Measurements from ENCODE around the gene KRT16. TPM values are rescaled to one million over a fixed set of nuclear protein-coding genes. Genes with fewer than 3 reads are reported as not detected.
"Not testable (repeated sequence)": the region's sequence is repeated elsewhere in the genome, so short reads cannot be mapped to it uniquely, and the experiment has no call there.

Gene KRT16
- total RNA-seq, 4 donors from 2014 or later, result not detected

DNA sequence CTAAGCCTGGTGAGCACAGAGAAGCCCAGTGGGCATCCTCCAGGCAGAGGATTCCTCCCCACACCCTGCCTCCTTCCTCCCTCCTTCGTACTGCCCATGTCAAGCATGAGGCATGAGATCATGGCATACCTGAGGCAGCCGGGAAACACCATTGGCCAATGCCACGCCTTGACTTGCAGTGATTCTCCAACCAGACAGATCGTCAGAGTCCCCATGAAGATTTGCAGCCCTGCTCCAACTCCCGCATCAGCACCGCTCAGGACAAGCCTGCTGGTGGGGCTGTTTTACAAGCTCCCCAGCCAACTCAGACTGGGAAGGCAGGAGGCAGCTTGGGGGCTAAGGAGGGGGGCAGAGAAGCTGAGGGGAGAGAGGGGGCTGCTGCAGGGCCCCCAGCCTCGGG lies 2.9 kb upstream of the KRT16 start:
- Histone ChIP-seq H3K36me3 (no peaks in the 10 kb centered on the region), H3K27ac (no peak overlapping the region), H3K27me3 (no peaks in the 10 kb centered on the region), H3K9me3 (no peaks in the 10 kb centered on the region), H3K4me1 (no peaks in the 10 kb centered on the region), H3K4me3 (no peak overlapping the region)
- intact Hi-C loops (cut with DNase I; ENCODE audit: low total_unique reads), result no loop called here
- no peak for DNase-seq
- TF ChIP-seq, protein P1, sequence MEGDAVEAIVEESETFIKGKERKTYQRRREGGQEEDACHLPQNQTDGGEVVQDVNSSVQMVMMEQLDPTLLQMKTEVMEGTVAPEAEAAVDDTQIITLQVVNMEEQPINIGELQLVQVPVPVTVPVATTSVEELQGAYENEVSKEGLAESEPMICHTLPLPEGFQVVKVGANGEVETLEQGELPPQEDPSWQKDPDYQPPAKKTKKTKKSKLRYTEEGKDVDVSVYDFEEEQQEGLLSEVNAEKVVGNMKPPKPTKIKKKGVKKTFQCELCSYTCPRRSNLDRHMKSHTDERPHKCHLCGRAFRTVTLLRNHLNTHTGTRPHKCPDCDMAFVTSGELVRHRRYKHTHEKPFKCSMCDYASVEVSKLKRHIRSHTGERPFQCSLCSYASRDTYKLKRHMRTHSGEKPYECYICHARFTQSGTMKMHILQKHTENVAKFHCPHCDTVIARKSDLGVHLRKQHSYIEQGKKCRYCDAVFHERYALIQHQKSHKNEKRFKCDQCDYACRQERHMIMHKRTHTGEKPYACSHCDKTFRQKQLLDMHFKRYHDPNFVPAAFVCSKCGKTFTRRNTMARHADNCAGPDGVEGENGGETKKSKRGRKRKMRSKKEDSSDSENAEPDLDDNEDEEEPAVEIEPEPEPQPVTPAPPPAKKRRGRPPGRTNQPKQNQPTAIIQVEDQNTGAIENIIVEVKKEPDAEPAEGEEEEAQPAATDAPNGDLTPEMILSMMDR (IDR thresholded peaks at IDR 0.05), result no peak
- TF ChIP-seq POLR2A (IDR thresholded peaks at IDR 0.05), result no peak

DNA sequence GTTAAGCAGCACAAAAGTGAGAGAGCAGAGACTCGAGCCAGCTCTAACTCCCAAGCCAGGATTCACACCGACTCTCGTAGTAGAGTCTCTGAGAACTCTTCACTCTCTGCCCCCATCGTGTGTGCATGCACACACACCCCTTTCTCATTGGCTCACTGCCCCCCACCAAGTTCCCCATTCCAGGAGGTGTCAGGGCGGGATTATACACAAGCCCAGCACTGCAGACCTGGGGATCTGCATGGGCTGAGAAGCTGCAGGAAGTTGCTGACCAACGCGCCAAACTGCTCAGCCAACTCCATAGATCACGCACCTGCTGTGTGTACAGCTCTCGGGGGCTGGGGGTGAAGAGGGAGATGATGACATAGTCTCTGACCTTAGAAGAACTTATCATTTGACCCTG lies 2.2 kb upstream of the KRT16 start:
- H3K27me3 ChIP-seq; intact Hi-C loops (cut with DNase I; ENCODE audit: low total_unique reads); DNase-seq; H3K27ac ChIP-seq; H3K4me3 ChIP-seq; H3K9me3 ChIP-seq; H3K36me3 ChIP-seq; H3K4me1 ChIP-seq: not testable (repeated sequence)

DNA sequence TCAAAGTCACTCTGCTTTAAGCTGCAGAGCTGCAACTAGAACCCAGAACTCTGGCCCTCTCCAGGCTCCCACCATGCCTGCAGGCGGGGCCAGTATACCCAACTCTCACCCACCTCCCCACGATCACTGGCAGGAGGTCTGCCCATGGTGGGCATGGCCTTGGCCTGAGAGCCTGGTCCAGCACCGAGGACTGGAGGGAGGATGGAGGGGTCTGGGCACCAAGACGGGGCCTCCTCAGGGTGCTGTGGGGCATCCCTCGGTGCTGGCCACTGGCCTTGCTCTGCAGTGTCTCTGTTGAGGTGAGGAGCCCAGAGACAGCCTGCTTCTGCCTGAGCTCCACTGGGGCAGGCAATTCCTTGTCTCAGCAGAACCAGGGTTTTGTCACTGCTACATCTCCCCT lies 1.5 kb upstream of the KRT16 start:
- Histone ChIP-seq H3K27me3 (no peaks in the 10 kb centered on the region), H3K36me3 (no peaks in the 10 kb centered on the region), H3K9me3 (no peaks in the 10 kb centered on the region), H3K4me3 (no peak overlapping the region), H3K27ac (no peak overlapping the region), H3K4me1 (no peaks in the 10 kb centered on the region)
- TF ChIP-seq POLR2A (IDR thresholded peaks at IDR 0.05), result no peak
- TF ChIP-seq, protein P1 (IDR thresholded peaks at IDR 0.05), result no peak
- intact Hi-C loops (cut with DNase I; ENCODE audit: low total_unique reads), result no loop called here
- no peak for DNase-seq

GRCh38 chr17:41613277-41614082 lies 913 bp upstream of the KRT16 start:
- no peak overlapping the region for H3K4me3 ChIP-seq
- intact Hi-C loops (cut with DNase I; ENCODE audit: low total_unique reads), result no loop called here
- DNase-seq, result no peak
- H3K9me3 ChIP-seq, result no peaks in the 10 kb centered on the region
- H3K27me3 ChIP-seq, result no peaks in the 10 kb centered on the region
- H3K36me3 ChIP-seq, result no peaks in the 10 kb centered on the region
- no peaks in the 10 kb centered on the region for H3K4me1 ChIP-seq
- H3K27ac ChIP-seq, result no peak overlapping the region
- TF ChIP-seq, protein P1 (IDR thresholded peaks at IDR 0.05), result no peak
- TF ChIP-seq POLR2A (IDR thresholded peaks at IDR 0.05), result no peak

- H3K27me3 ChIP-seq, result no peaks in the 10 kb centered on the region
- H3K27ac ChIP-seq, result no peak overlapping the region
These were observed 1.5 kb downstream of the KRT16 start for GRCh38 chr17:41610965-41611640.

GRCh38 chr17:41610061-41610517 lies 2.5 kb downstream of the KRT16 start:
- H3K4me3 ChIP-seq; H3K4me1 ChIP-seq; H3K27me3 ChIP-seq; DNase-seq; H3K27ac ChIP-seq; H3K36me3 ChIP-seq; intact Hi-C loops (cut with DNase I; ENCODE audit: low total_unique reads); H3K9me3 ChIP-seq: not testable (repeated sequence)

More at GRCh38 chr17:41610965-41611640, 1.5 kb downstream of the KRT16 start:
- H3K4me1 ChIP-seq, result no peaks in the 10 kb centered on the region
- no peaks in the 10 kb centered on the region for H3K36me3 ChIP-seq
- no peak for DNase-seq
- intact Hi-C loops (cut with DNase I; ENCODE audit: low total_unique reads), result no loop called here
- TF ChIP-seq, protein P1 (IDR thresholded peaks at IDR 0.05), result no peak
- TF ChIP-seq POLR2A (IDR thresholded peaks at IDR 0.05), result no peak
- H3K9me3 ChIP-seq, result peaks cover 0 to 9% of the 10 kb centered on the region in 2 donors
- H3K4me3 ChIP-seq, result no peak overlapping the region

DNA sequence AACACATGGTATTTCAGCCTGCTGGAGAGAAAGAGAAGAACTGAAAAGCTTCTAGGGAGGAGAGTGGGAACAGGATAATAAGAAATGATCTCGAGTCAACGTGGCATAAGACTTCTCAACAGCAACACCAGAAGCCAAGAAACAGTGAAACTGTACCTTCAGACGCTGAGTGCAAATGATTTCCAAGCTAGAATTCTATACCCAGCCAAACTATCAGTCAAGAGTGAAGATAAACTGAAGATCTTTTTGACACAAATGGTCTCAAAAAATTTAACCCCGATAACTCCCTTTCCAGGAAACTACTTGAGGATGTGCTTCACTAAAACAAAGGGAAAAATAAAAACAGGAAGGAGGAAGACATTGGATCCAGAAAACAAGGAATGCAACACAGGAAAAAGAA lies 5.6 kb downstream of the KRT16 start:
- DNase-seq; H3K4me3 ChIP-seq; intact Hi-C loops (cut with DNase I; ENCODE audit: low total_unique reads); H3K4me1 ChIP-seq; H3K27ac ChIP-seq; H3K27me3 ChIP-seq; H3K9me3 ChIP-seq; H3K36me3 ChIP-seq: not testable (repeated sequence)
